Kasumi-1 (cell line): ENCODE results near the gene SHB.

Source experiments
- DNase-seq, 2 experiments: peaks; one replicate each; lab custom pipeline; 2025; lab: John Stamatoyannopoulos, UW

The SHB gene, protein sequence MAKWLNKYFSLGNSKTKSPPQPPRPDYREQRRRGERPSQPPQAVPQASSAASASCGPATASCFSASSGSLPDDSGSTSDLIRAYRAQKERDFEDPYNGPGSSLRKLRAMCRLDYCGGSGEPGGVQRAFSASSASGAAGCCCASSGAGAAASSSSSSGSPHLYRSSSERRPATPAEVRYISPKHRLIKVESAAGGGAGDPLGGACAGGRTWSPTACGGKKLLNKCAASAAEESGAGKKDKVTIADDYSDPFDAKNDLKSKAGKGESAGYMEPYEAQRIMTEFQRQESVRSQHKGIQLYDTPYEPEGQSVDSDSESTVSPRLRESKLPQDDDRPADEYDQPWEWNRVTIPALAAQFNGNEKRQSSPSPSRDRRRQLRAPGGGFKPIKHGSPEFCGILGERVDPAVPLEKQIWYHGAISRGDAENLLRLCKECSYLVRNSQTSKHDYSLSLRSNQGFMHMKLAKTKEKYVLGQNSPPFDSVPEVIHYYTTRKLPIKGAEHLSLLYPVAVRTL

DNA sequence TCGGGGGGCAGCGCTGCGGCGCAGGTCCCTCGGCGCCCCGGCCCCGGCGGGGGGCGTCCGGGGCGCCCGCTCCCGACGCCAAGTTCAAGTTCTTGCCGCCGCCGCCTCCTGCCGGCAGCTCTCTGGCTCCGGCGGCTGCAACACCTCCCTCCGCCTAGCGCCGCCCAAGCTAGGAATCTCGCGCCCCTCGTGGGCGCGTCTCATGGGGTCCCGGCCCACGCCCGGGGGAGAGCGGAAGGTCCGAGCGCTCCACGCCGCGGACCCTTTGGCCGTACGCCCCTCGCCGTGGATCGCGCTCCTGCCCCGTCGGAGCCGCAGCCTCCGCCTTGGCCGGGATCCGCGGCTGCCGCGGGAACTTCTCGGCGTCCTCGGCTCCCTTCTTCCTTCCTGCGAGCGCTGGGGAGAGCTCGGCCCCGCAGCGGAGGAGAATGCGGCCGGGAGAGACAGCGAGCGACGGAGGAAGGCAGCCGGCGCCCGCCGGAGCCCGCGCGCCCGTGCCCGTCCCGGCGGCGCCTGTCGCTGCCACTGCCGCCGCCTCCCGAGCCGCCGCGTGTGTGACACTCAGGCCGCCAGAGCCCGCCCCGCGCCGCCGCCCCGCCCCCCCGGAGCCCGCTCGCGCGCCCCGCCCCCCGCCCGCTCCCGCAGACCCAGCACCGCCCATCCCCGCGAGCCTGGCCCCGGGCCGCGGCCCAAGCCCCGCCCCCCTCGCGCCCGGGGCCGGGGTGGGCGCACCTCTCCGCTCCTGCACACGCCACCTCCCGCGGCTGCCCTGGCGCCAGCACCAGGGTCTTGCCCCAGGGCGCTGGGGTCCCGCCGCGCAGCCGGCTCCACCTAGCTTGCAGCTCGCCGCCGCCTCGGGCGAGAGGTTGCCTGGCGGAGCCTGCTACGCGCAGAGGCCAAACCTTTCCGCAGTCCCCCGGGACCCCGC, at the start of gene SHB:
TSS of gene SHB (minus strand) at position 527 of the 928 bp plus-strand sequence. CDS start 582 bp downstream, outside the sequence.
- DNase-seq, result peak; percentile 42 to 64

DNA sequence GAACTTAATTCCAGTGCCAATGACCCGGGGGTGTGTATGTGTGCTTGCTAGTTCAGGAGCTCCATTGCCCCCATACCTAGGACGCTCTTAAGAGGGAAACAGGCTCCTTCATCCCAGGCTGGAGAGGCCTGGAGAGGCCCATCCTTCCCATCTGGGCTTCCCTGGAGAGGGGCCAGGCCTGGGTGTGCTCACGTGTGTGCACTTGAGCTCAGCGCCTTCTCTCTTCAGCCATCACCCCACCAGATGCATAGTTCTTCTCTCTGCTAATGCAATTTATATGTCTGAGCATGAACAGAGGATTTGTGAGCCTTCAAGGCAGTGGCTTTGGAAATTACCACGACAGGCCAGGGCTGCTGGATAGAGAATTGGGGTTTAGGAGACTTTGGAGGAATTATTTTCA, 48.6 kb upstream of the SHB start:
- DNase-seq, result no peak

DNA sequence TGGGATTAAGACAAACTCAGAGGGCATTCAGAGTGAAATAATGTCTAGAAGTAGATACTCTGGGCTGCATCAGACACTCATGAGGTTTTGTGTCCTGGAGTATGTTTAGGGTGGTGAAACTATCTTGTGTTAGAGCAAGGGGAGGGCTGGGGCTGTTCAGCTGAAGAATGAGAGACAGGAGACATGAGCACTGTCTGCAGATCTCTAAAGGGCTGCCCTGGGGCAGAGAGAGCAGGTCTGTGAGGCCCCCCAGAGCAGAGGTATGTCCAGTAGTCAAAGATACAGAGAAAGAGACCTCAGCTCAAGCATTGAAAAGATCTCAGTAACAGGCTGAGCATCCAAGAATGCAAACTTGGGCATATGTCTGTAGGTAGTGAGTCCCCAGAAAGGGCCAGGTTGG, 45.9 kb upstream of the SHB start:
- no peak for DNase-seq

DNA sequence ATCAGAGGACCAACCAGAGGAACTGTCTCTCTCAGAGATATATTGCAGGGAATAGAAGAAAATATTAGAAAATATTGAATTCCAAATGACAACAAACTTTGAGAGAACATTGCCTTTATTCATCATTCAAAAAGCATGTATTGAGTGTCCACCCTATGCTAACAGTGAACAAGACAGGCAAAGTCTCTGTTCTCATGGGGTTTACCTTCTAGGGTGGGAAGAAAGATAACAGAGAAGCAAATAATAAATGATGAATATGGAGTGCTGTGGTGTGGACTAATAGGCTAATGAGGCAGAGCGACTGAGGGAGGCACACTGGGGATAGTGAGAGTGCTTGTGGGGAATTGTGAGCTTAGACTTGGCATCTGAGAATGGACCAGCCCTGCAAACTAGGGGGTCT, 43.4 kb upstream of the SHB start:
- DNase-seq, result no peak

GRCh38 chr9:38112049-38112448, 43.0 kb upstream of the SHB start:
- DNase-seq, result no peak

- DNase-seq, result no peak
Measured at GRCh38 chr9:38110476-38110875, 41.4 kb upstream of the SHB start.

GRCh38 chr9:38109601-38110000, 40.6 kb upstream of the SHB start:
- no peak for DNase-seq

DNA sequence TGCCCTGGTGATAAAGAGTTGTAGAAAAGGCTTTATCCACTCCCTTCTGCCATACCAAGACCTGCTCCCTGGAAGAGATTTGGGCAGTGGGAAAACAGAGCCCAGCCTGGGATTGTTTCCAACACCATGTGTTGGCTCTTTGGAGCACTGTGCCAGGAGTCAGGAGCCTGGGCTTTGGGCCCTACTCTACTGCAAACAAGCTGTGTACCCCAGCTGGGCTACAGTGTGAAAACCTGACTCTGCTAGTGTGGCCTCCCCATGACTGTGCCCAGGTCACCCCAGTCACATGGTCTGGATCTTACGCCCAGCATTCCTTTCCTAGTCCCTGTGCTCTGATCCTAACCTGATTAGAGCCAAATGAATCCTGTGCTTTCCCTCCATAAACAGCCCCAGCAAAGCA, 39.3 kb upstream of the SHB start:
- no peak for DNase-seq

DNA sequence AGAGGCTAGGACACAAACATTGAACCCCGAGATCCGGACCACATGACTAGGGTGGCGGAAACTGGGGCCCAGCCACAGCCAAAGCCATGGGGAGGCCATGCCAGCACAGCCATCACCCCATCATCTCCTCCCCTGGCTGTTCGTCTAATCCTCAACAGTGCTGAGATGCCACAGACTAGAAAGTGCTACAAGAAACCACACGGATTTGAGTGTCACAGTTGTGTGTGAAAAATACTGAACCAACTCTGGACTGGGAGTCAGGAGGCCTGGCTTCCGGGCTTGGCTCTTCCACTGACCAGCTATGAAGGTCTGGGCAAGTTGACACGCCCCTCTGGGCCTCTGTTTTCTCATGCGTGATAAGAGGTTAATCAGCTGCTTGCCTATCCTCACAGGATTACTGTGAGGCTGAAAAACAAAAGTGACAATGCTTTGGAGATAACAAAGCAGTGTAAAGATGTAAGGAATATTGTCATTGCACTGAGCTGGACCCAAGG, 38.8 kb upstream of the SHB start:
- DNase-seq, result no peak

GRCh38 chr9:38107405-38107804, 38.4 kb upstream of the SHB start:
- no peak for DNase-seq

DNA sequence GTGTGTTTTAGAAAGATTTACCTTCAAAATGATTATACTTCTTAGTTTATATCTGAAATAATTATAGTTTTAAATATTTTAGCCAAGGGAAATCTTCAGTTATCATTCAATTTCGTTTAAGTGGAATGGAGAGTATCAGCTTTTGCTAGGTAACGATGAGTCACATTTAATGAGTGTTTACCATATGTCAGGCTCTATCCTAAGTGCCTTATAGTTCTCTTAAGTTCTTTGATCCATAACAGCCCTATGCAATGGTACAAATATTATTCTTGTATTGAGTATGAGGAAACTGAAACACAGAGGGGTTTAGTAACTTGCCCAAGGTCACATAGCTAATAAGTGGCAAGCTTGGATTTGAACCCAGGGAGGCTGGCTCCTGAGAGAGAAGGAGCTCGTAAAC, 37.5 kb upstream of the SHB start:
- no peak for DNase-seq

GRCh38 chr9:38103340-38103739, 34.3 kb upstream of the SHB start:
- DNase-seq, result no peak

DNA sequence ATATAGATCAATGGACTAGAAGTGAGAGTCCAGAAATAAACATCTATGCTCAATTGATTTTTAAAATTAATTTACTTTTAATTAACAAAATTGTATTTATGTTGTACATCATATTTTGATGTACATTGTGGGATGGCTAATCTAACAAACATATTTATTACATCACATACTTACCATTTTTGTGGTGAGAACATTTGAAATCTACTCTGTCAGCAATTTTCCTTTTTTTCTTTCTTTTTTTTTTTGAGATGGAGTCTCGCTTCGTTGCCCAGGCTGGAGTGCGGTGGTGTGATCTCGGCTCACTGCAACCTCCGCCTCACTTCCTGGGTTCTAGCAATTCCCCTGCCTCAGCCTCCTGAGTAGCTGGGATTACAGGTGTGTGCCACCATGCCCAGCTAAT, 32.4 kb upstream of the SHB start:
- DNase-seq, result no peak

GRCh38 chr9:38096238-38096805, 27.3 kb upstream of the SHB start:
- DNase-seq, result no peak

DNA sequence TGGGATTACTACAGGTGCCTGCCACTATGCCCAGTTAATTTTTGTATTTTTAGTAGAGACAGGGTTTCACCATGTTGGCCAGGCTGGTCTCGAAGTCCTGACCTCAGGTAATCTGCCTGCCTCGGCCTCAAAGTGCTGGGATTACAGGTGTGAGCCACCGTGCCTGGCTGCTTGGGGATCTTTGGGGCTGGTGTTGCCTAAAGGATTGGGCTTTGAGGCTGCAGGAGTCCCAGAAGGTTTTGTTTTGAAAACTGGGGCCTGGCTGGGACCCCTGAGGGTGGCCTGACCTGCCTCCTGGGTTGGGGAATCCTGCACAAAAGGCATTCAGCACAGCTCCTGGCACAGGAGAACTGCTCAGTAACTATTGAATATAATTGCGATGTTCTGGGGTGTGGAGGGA, 25.1 kb upstream of the SHB start:
- DNase-seq, result no peak

- no peak for DNase-seq
Measured at GRCh38 chr9:38092656-38093055, 23.6 kb upstream of the SHB start.

DNA sequence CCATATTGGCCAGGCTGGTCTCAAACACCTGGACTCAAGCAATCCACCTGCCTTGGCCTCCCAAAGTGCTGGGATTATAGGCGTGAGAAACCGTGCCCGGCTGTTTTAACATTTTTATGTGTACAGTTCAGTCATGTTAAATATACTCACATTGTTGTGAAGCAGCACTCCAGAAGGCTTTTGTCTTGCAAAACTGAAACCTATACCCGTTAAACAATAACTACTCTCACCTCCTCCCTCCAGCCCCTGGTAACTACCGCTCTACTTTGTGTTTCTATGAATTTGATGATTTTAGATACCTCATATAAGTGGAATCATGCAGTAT, 23.1 kb upstream of the SHB start:
- no peak for DNase-seq

- peak; percentile 40 to 42 for DNase-seq
Measured at GRCh38 chr9:38091310-38092199, 22.5 kb upstream of the SHB start.

DNA sequence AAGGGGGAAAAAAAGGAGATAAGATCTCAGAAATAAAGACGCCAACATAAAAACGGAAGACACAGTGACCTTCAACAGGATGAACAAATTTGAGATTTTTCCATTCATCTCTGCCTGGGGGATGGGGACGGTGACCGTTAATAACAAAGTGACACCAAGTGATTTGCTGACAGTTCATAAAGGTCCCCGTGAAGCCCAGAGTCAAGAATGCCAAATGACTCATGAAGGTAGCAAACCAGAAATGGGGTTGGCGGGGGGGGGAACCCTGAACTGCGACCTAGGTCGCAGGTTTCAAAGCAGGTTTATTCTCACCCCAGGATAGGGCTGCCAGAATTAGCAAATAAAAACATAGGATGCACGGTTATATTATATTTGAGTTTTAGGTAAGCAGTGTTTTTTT, 21.1 kb upstream of the SHB start:
- DNase-seq, result no peak

GRCh38 chr9:38089387-38090165, 20.5 kb upstream of the SHB start:
- DNase-seq, result no peak
